Body of pancreas (tissue), 4 donors: ENCODE results near the gene ARID1B. TPM values are rescaled to one million over a fixed set of nuclear protein-coding genes. Genes with fewer than 3 reads are reported as not detected.

Experiments
- ATAC-seq: fragments of 150-250 bp; one replicate; pipeline ENCODE4 v1.9.1; 2016
- DNase-seq, 4 donors: peaks; one replicate each; pipeline ENCODE4 v3.0.0-alpha.2; 2019
- H3K27ac ChIP-seq, 4 donors: fragments of 200-600 bp; sonication (generic); 1 replicate in 3 of 4; 2 replicates in 1 of 4; pipeline versions ENCODE4 v1.5.1 to v1.6.1; 2016 to 2019; ENCODE audit warnings: mild to moderate bottlenecking in 1 of 4, mixed read lengths in 1 of 4, moderate library complexity in 1 of 4
- H3K27me3 ChIP-seq, 2 donors: fragments of 200-600 bp; sonication (generic); one replicate each; pipeline ENCODE4 v1.6.0; 2016; ENCODE audit warnings: mild to moderate bottlenecking in 1 of 2
- H3K36me3 ChIP-seq, 2 donors: fragments of 200-600 bp; sonication (generic); replicated peaks in 1 of 2; 2 replicates each; pipeline ENCODE4 v1.5.1; 2016; ENCODE audit warnings: low read depth in 2 of 2; ENCODE audit not compliant: insufficient read depth in 1 of 2
- H3K4me1 ChIP-seq: fragments of 200-600 bp; sonication (generic); one replicate; pipeline ENCODE4 v1.6.0; 2016
- H3K4me3 ChIP-seq, 2 donors: fragments of 200-600 bp; sonication (generic); 1 replicate in 1 of 2; 2 replicates in 1 of 2; pipeline ENCODE4 v1.5.1; 2016 to 2019
- H3K9me3 ChIP-seq, 3 donors: fragments of 200-600 bp; sonication (generic); 1 replicate in 2 of 3; 2 replicates in 1 of 3; pipeline ENCODE4 v1.5.1; 2016
- POLR2A ChIP-seq, 3 donors: fragments of 450-650 bp; IDR thresholded peaks; one replicate each; pipeline ENCODE4 v1.6.1; 2016; ENCODE audit warnings: antibody characterized with exemption in 3 of 3, mild to moderate bottlenecking in 2 of 3
- WGBS, 2 donors: methylation state at CpG; one replicate each; pipeline ENCODE4 v1.1.5; 2017; 5-methylcytosine and 5-hydroxymethylcytosine counted together
- intact Hi-C: fragments of 100-400 bp; cut with DNase I; formaldehyde crosslinking; loops from one replicate; pipeline ENCODE4 v1.15.1; 2023
- total RNA-seq, 2 donors: library from RNA; depleted of rRNA; stranded (reverse); fragments of >200 nt; gene quantifications; one replicate each; pipeline ENCODE4 v1.1.0, GENCODE V29; 2016
- TF ChIP-seq, protein P1 (sequence below), 7 experiments: fragments of 450-650 bp in 4 of 7; fragments of 200-600 bp in 3 of 7; sonication (generic) in 3 of 7; IDR thresholded peaks; one replicate each; pipeline ENCODE4 v1.5.1; 2016 to 2019; ENCODE audit warnings: antibody characterized with exemption in 7 of 7

ARID1B gene
- total RNA-seq, 2 donors from 2014 or later = 71.5 to 85.1 TPM

- H3K4me1 ChIP-seq = peaks cover 4% of the 10 kb centered on the region
- 65 to 70% methylated on average over 3 of the region's 3 CpGs for WGBS, 2 donors
- intact Hi-C loops = no loop called here
- ATAC-seq = no peak
- no peaks in the 10 kb centered on the region for H3K27me3 ChIP-seq
- H3K4me3 ChIP-seq = no peak overlapping the region
- no peak overlapping the region for H3K27ac ChIP-seq
- no peak for DNase-seq
- no peak for TF ChIP-seq POLR2A (IDR thresholded peaks at IDR 0.05)
- TF ChIP-seq, protein P1, sequence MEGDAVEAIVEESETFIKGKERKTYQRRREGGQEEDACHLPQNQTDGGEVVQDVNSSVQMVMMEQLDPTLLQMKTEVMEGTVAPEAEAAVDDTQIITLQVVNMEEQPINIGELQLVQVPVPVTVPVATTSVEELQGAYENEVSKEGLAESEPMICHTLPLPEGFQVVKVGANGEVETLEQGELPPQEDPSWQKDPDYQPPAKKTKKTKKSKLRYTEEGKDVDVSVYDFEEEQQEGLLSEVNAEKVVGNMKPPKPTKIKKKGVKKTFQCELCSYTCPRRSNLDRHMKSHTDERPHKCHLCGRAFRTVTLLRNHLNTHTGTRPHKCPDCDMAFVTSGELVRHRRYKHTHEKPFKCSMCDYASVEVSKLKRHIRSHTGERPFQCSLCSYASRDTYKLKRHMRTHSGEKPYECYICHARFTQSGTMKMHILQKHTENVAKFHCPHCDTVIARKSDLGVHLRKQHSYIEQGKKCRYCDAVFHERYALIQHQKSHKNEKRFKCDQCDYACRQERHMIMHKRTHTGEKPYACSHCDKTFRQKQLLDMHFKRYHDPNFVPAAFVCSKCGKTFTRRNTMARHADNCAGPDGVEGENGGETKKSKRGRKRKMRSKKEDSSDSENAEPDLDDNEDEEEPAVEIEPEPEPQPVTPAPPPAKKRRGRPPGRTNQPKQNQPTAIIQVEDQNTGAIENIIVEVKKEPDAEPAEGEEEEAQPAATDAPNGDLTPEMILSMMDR (IDR thresholded peaks at IDR 0.05) = no peak
- H3K36me3 ChIP-seq = peaks cover 0 to 5% of the 10 kb centered on the region in 2 donors
- H3K9me3 ChIP-seq = no peaks in the 10 kb centered on the region
Observed at GRCh38 chr6:157169226-157169625, 392.0 kb downstream of the ARID1B start.

DNA sequence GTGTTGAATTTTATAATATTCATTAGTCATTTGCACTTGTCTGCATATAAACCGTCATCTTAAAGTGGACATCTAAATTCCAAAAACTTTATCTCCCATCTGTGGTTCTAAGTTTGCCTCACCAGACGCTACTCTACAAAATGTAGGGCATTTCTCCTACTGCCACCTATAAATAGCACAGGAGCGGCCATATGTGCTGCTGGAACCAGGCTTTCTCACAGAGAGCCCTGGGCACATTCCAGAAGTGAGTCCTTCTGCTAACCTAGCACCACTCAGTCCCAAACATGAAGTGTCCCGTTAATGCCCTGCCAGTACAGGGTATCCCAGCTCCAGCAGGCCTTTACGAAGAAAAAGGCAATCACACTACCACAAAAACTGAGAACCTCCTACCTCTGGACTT, 392.5 kb downstream of the ARID1B start:
- Histone ChIP-seq H3K27me3 (no peaks in the 10 kb centered on the region), H3K4me3 (no peak overlapping the region), H3K36me3 (peaks cover 0 to 5% of the 10 kb centered on the region in 2 donors), H3K9me3 (no peaks in the 10 kb centered on the region), H3K27ac (no peak overlapping the region), H3K4me1 (peaks cover 4% of the 10 kb centered on the region)
- no peak for TF ChIP-seq POLR2A (IDR thresholded peaks at IDR 0.05)
- TF ChIP-seq, protein P1 (IDR thresholded peaks at IDR 0.05) = no peak
- WGBS, 2 donors = 84 to 86% methylated on average over 5 of the region's 5 CpGs
- ATAC-seq (no peak), DNase-seq (no peak)
- intact Hi-C loops = no loop called here

DNA sequence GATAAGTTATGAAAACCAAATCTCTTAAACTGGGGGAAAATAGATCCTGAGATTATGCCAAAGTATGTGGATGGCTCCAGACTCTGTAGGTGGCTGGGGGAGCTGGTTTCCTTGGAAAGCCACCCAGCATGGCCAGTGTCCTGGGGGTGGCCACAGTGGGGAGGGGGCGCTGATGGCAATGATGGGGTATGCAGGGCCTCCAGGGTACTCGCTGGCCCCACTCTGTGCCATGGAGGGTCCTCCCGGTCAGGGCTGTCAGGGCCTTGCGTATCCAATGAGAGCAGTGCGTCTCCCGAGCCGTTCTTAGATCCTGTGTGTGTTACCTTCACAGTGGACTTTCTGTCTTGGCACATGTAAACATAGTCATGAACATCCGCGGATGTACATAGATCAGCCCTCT, 393.4 kb downstream of the ARID1B start:
- intact Hi-C loops = no loop called here
- DNase-seq (no peak), ATAC-seq (no peak)
- Histone ChIP-seq H3K9me3 (no peaks in the 10 kb centered on the region), H3K27me3 (no peaks in the 10 kb centered on the region), H3K4me1 (peaks cover 4% of the 10 kb centered on the region), H3K27ac (no peak overlapping the region), H3K4me3 (no peak overlapping the region), H3K36me3 (peaks cover 0 to 5% of the 10 kb centered on the region in 2 donors)
- no peak for TF ChIP-seq POLR2A (IDR thresholded peaks at IDR 0.05)
- TF ChIP-seq, protein P1 (IDR thresholded peaks at IDR 0.05) = no peak
- 94 to 96% methylated on average over 9 of the region's 9 CpGs for WGBS, 2 donors

DNA sequence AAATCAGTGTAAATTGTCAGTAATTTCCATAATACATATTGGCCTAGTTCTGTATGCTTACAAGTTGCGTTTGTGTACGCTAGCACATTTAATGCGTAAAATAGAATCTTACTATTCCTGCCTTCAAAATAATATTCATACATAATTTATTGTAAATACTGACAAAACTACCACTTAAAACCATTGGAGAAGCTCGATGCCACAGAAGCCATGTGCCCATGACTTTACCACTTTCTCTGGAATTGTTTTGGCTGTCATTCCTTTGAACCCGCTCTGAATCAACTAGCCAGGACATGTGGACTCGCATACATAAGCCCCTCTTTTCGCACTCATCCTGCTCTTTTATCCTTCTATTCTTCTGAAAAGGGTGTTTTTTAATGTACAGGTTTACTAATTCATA, 394.6 kb downstream of the ARID1B start:
- no peak for TF ChIP-seq POLR2A (IDR thresholded peaks at IDR 0.05)
- TF ChIP-seq, protein P1 (IDR thresholded peaks at IDR 0.05) = no peak
- intact Hi-C loops = no loop called here
- 92 to 97% methylated on average over 7 of the region's 7 CpGs for WGBS, 2 donors

GRCh38 chr6:157172231-157172701, 395.1 kb downstream of the ARID1B start:
- Histone ChIP-seq H3K4me3 (no peak overlapping the region), H3K9me3 (no peaks in the 10 kb centered on the region), H3K36me3 (peaks cover 0 to 5% of the 10 kb centered on the region in 2 donors), H3K27me3 (no peaks in the 10 kb centered on the region), H3K4me1 (peaks cover 4% of the 10 kb centered on the region), H3K27ac (no peak overlapping the region)
- DNase-seq = no peak
- intact Hi-C loops = no loop called here
- no peak for ATAC-seq
- WGBS, 2 donors = 82 to 86% methylated on average over 8 of the region's 8 CpGs
- no peak for TF ChIP-seq POLR2A (IDR thresholded peaks at IDR 0.05)
- TF ChIP-seq, protein P1 (IDR thresholded peaks at IDR 0.05) = no peak

More for the DNA sequence above, 394.6 kb downstream of the ARID1B start:
- H3K36me3 ChIP-seq = peaks cover 0 to 5% of the 10 kb centered on the region in 2 donors
- ATAC-seq (no peak), DNase-seq (no peak)
- peaks cover 4% of the 10 kb centered on the region for H3K4me1 ChIP-seq
- H3K4me3 ChIP-seq = no peak overlapping the region
- no peak overlapping the region for H3K27ac ChIP-seq
- no peaks in the 10 kb centered on the region for H3K27me3 ChIP-seq
- H3K9me3 ChIP-seq = no peaks in the 10 kb centered on the region
